HG02852 (cell line): ENCODE results near the gene DLG2.

Experiments
- ATAC-seq: cut with Tn5 transposase; IDR thresholded peaks from one replicate; pipeline ENCODE4 v1.9.1; 2021; ENCODE audit warnings: mild to moderate bottlenecking, moderate library complexity; ENCODE audit not compliant: unreplicated experiment

The DLG2 gene

DNA sequence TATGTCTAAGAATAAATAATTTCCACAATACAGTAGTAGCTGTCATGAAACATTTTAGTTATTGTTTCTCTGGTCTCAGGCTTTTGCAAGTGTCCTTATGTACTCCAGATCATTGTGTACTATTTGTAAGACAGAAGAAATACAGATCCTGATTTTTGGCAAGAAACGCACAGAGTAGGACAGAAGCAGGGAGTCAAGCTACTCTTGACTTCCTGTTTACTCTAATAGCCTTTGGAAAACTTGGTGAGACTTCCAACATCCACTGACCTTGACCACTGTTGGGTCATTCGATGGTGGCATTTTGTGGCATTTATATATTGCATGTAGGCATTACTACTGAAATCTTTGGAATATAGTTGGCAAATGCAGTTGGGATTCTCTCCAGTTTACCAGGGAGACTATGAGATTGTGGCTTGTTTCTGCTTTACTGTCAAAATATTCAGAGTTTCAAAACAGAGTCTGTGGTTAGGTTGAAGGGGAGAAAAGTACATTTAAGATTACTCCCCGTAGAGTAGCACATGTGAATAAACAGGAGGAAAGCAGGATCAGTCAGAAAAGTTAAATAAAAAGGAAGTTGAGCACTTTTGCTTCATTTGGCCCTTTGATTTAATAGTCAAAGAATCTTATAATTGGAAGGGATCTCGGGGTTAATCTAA lies 1614.8 kb downstream of the DLG2 start:
- ATAC-seq, result no peak

DNA sequence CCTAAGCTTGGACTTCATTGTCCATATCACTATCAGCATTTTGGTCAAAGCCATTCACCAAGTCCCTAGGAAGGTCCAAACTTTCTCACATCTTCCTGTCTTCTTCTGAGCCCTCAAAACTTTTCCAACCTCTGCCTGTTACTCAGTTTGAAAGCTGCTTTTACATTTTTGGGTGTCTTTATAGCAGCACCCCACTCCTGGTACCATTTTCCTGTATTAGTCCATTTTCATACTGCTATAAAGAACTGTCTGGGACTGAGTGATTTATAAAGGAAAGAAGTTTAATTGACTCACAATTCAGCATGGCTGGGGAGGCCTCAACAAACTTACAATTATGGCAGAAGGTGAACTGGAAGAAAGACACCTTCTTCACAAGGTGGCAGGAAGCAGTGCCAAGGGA lies 1624.0 kb downstream of the DLG2 start:
- no peak for ATAC-seq

DNA sequence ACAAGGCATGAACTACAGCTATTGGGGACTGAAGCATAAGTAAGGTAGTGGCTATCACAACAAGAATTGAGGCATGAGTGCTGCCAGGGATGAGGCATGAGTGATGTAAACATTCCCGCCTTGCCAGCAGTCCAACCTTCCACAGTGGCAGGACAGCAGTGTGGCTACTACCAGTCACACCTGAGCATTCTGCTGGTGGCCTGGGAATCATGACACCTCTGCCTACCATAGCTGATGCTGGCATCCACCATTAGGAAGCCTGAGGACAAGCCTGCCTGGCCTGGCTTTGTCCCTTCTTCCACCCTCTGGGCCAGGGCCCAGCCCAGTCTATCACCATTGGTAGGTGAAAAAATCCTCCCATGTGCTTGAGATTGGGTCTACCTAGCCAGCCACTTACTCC lies 1628.2 kb downstream of the DLG2 start:
- no peak for ATAC-seq

GRCh38 chr11:83990160-83990733 lies 1636.9 kb downstream of the DLG2 start:
- ATAC-seq, result no peak

DNA sequence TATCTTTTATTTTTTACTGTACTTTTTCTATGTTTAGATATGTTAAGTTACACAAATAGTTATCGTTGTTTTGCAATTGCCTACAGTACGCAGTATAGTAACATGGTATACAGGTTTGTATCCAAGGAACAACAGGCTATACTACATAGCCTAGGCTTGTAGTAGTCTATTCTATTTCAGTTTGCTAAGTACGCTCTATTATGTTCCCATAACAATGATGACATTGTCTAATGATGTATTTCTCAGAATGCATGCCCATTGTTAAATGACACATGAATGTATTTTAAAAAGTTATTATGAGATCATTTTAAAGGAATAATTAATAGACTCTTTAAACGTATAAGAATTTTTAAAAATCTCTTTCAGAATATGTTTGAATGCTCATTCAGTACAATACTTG lies 1644.3 kb downstream of the DLG2 start:
- no peak for ATAC-seq

DNA sequence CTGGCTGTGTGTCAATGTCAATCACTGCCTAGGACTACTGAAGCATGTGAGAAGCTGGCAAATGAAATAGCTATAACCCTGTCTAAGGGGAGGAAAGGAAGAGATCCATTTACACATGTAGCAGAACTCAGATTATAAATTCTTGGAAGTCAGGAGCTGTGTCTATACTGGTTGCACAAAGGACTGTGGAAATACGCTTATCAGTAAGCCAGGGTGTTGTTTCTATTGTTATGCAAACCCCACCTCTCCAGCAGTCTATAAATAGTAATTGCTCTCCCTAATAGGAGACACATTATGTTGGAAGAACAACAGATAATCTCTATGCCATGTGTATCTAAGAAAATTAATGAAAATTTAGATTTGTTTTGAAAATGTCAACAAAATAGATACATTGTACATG lies 1647.6 kb downstream of the DLG2 start:
- ATAC-seq, result no peak

DNA sequence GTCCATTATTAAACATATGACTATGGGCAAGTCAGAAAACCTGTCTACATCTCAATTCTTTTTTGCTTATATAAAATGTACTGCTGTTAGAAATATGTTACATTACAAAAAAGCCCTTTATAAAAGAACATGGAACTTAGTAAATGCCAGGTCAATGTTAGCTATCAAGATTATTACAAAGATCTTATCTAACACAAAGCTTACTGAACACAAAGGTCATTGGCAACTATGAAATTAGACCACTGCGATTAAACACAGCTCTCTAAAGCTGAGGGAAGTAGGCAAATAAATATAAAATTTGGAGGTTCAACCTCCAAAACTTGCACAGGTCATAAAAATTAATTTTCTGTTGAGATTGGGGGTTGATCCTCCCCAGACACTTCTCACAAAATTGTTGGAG lies 1648.2 kb downstream of the DLG2 start:
- no peak for ATAC-seq

DNA sequence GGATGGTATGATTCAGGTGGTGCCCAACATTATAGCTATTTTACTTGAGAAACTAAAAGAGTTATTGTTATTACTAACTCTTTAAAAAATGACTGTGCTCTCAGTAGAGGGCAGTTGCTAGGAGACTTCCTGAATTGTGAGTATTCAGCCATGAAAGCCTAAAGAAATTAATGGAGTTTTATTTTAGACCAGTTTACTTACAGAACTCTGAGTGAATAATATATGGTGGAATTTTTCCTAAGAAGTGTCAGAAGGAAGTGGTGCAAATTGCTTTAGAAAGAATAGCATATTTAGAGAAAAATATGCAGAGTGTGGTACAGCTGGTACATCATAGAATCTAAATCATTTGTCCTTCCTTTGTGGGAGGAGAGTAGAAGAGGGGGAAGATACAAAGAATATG lies 1651.1 kb downstream of the DLG2 start:
- ATAC-seq, result no peak

DNA sequence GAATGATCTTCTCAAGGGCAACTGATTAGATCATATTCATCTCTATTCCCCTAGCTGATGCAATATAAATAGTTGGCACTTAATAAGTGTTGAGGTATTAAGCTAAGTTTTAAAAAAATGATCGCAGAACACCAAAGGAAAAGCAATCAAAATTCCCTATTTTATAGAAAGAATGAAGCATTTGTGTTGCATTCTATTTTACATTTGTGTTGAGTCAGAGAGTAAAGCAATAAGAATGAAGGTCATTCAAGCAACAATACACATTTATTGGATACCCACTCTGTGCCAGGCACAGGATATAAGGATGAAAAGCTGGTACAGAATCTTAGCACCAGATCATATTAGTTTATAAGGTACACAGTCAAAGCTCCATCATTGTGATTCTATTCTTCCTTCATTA lies 1654.6 kb downstream of the DLG2 start:
- no peak for ATAC-seq

GRCh38 chr11:83971063-83971462 lies 1656.1 kb downstream of the DLG2 start:
- peak; percentile 39 for ATAC-seq

DNA sequence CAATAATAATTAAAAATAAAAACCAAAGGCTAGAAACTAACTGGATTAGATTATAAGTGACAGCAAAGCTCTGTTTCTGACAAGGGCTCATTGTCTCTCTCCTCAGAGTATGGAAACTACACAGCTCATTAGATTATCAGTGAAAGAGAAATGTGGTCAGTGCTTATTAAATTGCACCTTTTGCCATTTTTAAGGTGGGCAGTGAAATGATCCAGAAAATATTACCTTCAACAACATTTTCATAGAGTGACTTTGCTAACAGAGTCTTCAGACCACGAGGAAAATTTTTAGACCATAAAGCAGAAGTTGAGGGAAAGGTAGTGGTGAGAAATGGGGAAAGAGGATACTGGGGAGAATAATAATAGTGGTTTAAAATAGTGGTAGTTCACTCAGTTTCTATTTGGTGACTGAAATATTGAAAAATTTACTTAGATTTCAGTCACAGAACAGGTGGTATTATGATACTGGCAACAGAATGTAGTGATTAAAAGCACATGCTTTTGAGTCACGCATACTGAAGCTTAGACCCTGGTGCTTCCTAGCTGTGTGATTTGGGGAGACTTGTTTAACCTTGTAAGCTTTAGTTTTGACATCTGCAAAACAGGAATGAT lies 1657.0 kb downstream of the DLG2 start:
- peak; percentile 84 for ATAC-seq

- no peak for ATAC-seq
These were observed 1669.9 kb downstream of the DLG2 start for GRCh38 chr11:83957038-83957900.

DNA sequence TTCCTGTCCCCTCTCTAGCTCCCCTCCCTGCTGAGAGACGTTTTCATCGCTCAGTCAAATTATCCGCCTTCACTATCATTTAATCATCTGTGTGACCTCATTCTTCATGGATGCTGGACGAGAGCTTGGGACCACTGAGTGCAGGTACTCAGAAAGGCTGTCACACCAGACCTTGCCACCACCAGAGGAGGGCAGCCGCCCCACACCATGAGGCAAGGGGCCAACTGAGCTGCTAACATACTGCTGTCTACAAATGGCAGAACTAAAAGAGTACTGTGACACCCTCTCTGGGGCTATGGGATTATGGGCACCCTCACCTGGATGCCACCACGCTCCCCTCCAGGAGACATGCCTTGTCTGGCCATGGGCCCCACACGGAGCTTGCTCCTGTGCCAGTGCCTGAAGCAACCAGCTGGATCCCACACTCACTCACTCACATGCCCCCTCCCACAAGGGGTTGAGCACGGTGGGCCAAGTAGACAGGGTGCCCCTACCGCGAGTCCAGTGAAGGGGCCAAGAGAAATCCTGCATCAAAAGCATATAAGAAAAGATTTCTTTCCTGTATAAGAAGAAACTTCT lies 1670.9 kb downstream of the DLG2 start:
- no peak for ATAC-seq

DNA sequence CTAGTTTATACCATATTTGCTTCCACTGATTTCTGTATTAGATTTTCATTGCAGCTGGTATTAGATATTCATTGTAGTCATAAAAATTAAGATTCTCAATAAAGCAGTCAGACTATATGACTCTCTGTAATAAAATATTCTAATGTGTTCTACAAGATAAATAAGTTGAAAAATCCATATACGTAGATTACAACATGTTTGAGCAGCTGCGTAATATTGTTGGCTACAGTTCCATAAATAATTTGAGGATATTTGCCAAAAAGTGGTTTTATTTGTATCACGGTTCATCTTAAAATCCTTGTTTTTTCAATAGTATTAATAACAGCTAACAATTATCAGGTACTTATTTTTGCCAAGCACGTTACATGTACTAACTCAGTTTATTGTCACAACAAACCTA lies 1672.4 kb downstream of the DLG2 start:
- no peak for ATAC-seq

GRCh38 chr11:83951521-83951920 lies 1675.6 kb downstream of the DLG2 start:
- ATAC-seq, result no peak

- no peak for ATAC-seq
These were observed 1678.9 kb downstream of the DLG2 start for GRCh38 chr11:83948200-83948599.

DNA sequence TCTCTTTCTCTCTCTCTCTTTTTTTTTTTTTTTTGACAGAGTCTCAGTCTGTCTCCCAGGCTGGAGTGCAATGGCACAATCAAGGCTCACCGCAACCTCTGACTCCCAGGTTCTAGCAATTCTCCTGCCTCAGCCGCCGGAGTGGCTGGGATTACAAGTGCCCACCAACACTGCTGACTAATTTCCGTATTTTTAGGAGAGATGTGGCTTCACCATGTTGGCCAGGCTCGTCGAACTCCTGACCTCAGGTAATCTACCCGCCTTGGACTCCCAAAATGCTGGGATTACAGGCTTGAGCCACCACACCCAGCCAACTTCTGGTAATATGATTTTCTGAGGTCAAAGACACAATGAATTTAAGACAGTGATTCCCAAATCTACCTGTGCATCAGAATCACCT lies 1681.2 kb downstream of the DLG2 start:
- no peak for ATAC-seq

GRCh38 chr11:83941050-83941449 lies 1686.1 kb downstream of the DLG2 start:
- no peak for ATAC-seq

- ATAC-seq, result no peak
These were observed 1689.0 kb downstream of the DLG2 start for GRCh38 chr11:83938148-83938547.

DNA sequence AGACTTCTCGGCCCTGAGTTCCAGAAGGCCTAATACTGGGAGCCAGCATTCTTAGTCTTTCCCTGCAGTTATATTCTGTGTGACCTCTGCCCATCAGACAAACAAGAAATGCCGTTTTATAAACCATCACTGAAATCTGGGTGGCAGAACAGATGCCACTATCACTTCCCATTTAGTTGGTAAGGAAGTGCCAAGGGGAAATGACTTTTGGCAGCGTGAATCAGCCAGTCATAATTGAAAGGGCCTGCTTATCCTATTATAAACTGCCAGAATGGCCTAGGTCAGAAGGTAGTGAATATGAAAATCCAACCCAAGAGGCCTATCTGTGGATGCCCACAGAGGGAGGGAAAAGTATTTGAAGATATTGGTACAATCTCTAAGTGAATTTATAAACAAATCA lies 1694.1 kb downstream of the DLG2 start:
- ATAC-seq, result no peak

- ATAC-seq, result no peak
These were observed 1699.7 kb downstream of the DLG2 start for GRCh38 chr11:83927422-83927821.
